ENCODE measurements around the gene RPL5. TPM values are rescaled to one million over a fixed set of nuclear protein-coding genes. Genes with fewer than 3 reads are reported as not detected.

RPL5 gene
- total and polyA plus RNA-seq, 9 of the 15 experiments (the other 6 are each of a cell fraction or from before 2014, with no cell fraction given) = 1,467 to 4,252 (median 2,454) TPM

GRCh38 chr1:92784639-92785500, 47.0 kb upstream of the RPL5 start, which contains the start of gene EVI5 (continued):
- TF ChIP-seq LCOR (CRISPR knock-in tag; IDR thresholded peaks at IDR 0.05) = peak; percentile 96
- peak; percentile 40; the same call in 1 of the 2 replicates for TF ChIP-seq NR1H2 (CRISPR knock-in tag; IDR thresholded peaks at IDR 0.05)
- TF ChIP-seq THRA (IDR thresholded peaks at IDR 0.05) = no peak
- 0 out of 2 replicates have a peak, but pooled peaks have one; percentile 9 for TF ChIP-seq TRIM28 (IDR thresholded peaks at IDR 0.05)
- TF ChIP-seq CBFA2T3 (IDR thresholded peaks at IDR 0.05) = no peak
- TF ChIP-seq HEY1 (CRISPR knock-in tag; IDR thresholded peaks at IDR 0.05; ENCODE audit: borderline replicate concordance) = no peak
- no peak for TF ChIP-seq NR2C1 (IDR thresholded peaks at IDR 0.05)
- no peak for TF ChIP-seq NR2C1 (tag; IDR thresholded peaks at IDR 0.05)
- peak; percentile 34; the same call in 1 of the 2 replicates for TF ChIP-seq NFIC (IDR thresholded peaks at IDR 0.05)
- no peak for TF ChIP-seq YBX1 (IDR thresholded peaks at IDR 0.05)
- 0 out of 2 replicates have a peak, but pooled peaks have one; percentile 15 for TF ChIP-seq FOXO4 (CRISPR knock-in tag; IDR thresholded peaks at IDR 0.05)
- no peak for TF ChIP-seq XRCC3 (IDR thresholded peaks at IDR 0.05)
- TF ChIP-seq LARP7 (IDR thresholded peaks at IDR 0.05) = no peak
- no peak for TF ChIP-seq BCL6 (CRISPR knock-in tag; IDR thresholded peaks at IDR 0.05)
- peak in 1 of 2 experiments; percentile 82; a peak in 1 of 4 replicates for TF ChIP-seq MLX (CRISPR knock-in tag; conservative IDR thresholded peaks at IDR 0.05)
- peak; percentile 75 for TF ChIP-seq ZFP91 (CRISPR knock-in tag; IDR thresholded peaks at IDR 0.05)
- no peak for TF ChIP-seq EP300 (IDR thresholded peaks at IDR 0.05; ENCODE audit: low read length)
- TF ChIP-seq CBFA2T2 (conservative IDR thresholded peaks at IDR 0.05) = no peak
- TF ChIP-seq ZBTB1 (CRISPR knock-in tag; IDR thresholded peaks at IDR 0.05; ENCODE audit: borderline replicate concordance, low read depth) = peak; percentile 67; the same call in 1 of the 2 replicates
- TF ChIP-seq ZNF41 (CRISPR knock-in tag; conservative IDR thresholded peaks at IDR 0.05) = 0 out of 2 replicates have a peak, but pooled peaks have one; percentile 64
- TF ChIP-seq ADNP (tag; IDR thresholded peaks at IDR 0.05) = no peak
- peak; percentile 51 for TF ChIP-seq ATF2 (CRISPR knock-in tag; IDR thresholded peaks at IDR 0.05)
- TF ChIP-seq FOSL1 (tag; conservative IDR thresholded peaks at IDR 0.05) = peak; percentile 67

All from K562 (cell line).